ENCODE results near the gene UQCRC2.

DNA sequence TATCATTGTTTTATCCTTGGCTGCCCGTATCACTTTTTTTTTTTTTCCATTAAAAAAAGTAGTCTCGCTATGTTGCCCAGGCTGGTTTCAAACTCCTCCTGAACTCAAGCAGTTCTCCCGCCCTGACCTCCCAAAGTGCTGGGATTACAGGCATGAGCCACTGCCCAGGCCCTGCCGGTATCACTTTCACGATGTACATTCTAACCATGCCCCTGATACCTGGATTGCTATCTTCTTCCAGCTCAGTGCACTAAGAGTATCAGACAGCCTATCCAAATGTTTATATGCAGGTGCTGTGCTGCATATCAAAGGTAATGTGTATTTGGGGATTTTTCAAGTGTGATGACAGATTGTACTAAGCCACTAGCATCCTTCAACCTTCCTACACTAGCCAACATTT, 69.0 kb downstream of the UQCRC2 start:
- TF ChIP-seq POLR2A (IDR thresholded peaks at IDR 0.05; ENCODE audit: low read depth, low read length) (no peak), POLR2AphosphoS5 (IDR thresholded peaks at IDR 0.05; ENCODE audit: low read depth, low read length) (no peak)
